HEK293 (cell line): ENCODE results near the gene EFNA2.

ENCODE experiments used
- CTCF ChIA-PET: fragments of 350-600 bp; formaldehyde crosslinking; extraction: SDS; loops from one replicate; lab custom pipeline; 2021; ENCODE audit warnings: antibody characterized with exemption; lab: Yijun Ruan, JAX
- POLR2A ChIA-PET: fragments of 300-600 bp; formaldehyde crosslinking; extraction: SDS; loops from one replicate; lab custom pipeline; 2020; ENCODE audit warnings: antibody characterized with exemption, inconsistent platforms; lab: Yijun Ruan, JAX
- H3K27ac ChIP-seq: fragments of 200-500 bp; sonication (Bioruptor generic); 2 replicates; pipeline ENCODE4 v1.5.1; 2014; ENCODE audit warnings: low read depth, low read length, control low read depth, inconsistent platforms; ENCODE audit errors: extremely low read depth
- H3K36me3 ChIP-seq, 2 experiments: fragments of 200-500 bp in 1 of 2; sonication (Bioruptor generic) in 1 of 2; 1 replicate in 1 of 2; 2 replicates in 1 of 2; pipeline ENCODE4 v1.5.1; 2014 to 2017; ENCODE audit warnings: inconsistent platforms in 2 of 2, low read length in 2 of 2; ENCODE audit not compliant: control insufficient read depth in 2 of 2, insufficient read depth in 1 of 2
- H3K4me1 ChIP-seq: fragments of 200-500 bp; sonication (Bioruptor generic); 2 replicates; pipeline ENCODE4 v1.5.1; 2014; ENCODE audit warnings: mild to moderate bottlenecking, low read length, inconsistent platforms; ENCODE audit not compliant: control insufficient read depth, insufficient read depth
- H3K4me3 ChIP-seq: 2 replicates; pipeline ENCODE4 v1.5.1; 2011; ENCODE audit warnings: low read depth, mild to moderate bottlenecking, control low read depth, low read length, moderate library complexity
- H3K9me3 ChIP-seq: fragments of 200-500 bp; sonication (Bioruptor generic); 2 replicates; pipeline ENCODE4 v1.5.1; 2014; ENCODE audit warnings: low read depth, low read length, inconsistent platforms; ENCODE audit not compliant: control insufficient read depth, insufficient read depth
- EGR2 ChIP-seq: fragments of 450-650 bp; formaldehyde crosslinking; IDR thresholded peaks from 2 replicates; pipeline ENCODE4 v1.5.1; 2016; ENCODE audit warnings: low read depth, missing biosample characterization, missing genetic modification characterization
- HOXA7 ChIP-seq: sonication (generic); formaldehyde crosslinking; IDR thresholded peaks from 2 replicates; pipeline ENCODE4 v1.8.1; 2022; ENCODE audit warnings: missing genetic modification reagents, borderline replicate concordance
- SP2 ChIP-seq: fragments of 450-650 bp; formaldehyde crosslinking; IDR thresholded peaks from 2 replicates; pipeline ENCODE4 v1.5.1; 2016; ENCODE audit warnings: missing biosample characterization, missing genetic modification characterization
- SP3 ChIP-seq: fragments of 450-650 bp; formaldehyde crosslinking; IDR thresholded peaks from 2 replicates; pipeline ENCODE4 v1.5.1; 2016; ENCODE audit warnings: missing biosample characterization, missing genetic modification characterization
- SP7 ChIP-seq: fragments of 450-650 bp; formaldehyde crosslinking; IDR thresholded peaks from 2 replicates; pipeline ENCODE4 v1.5.1; 2016; ENCODE audit warnings: missing biosample characterization, missing genetic modification characterization
- WT1 ChIP-seq: fragments of 450-650 bp; formaldehyde crosslinking; IDR thresholded peaks from 2 replicates; pipeline ENCODE4 v1.5.1; 2016; ENCODE audit warnings: missing biosample characterization, missing genetic modification characterization
- ZBTB7A ChIP-seq: fragments of 450-650 bp; formaldehyde crosslinking; IDR thresholded peaks from 2 replicates; pipeline ENCODE4 v1.5.1; 2016; ENCODE audit warnings: low read depth, missing biosample characterization, missing genetic modification characterization
- ZEB2 ChIP-seq: fragments of 450-650 bp; formaldehyde crosslinking; IDR thresholded peaks from 2 replicates; pipeline ENCODE4 v1.5.1; 2016; ENCODE audit warnings: missing biosample characterization, missing genetic modification characterization
- ZFHX2 ChIP-seq: fragments of 450-650 bp; formaldehyde crosslinking; conservative IDR thresholded peaks from 2 replicates; pipeline ENCODE4 v1.5.1; 2016; ENCODE audit warnings: missing biosample characterization, missing genetic modification characterization
- ZNF175 ChIP-seq: fragments of 450-650 bp; formaldehyde crosslinking; IDR thresholded peaks from 2 replicates; pipeline ENCODE4 v1.5.1; 2016; ENCODE audit warnings: missing biosample characterization, missing genetic modification characterization
- ZNF274 ChIP-seq, 2 experiments: fragments of 200-500 bp in 1 of 2; fragments of 450-650 bp in 1 of 2; sonication (Bioruptor generic) in 1 of 2; formaldehyde crosslinking in 1 of 2; IDR thresholded peaks; 2 replicates each; pipeline versions ENCODE4 v1.5.1 to v1.6.1; 2014 to 2016; ENCODE audit warnings: borderline replicate concordance in 1 of 2, inconsistent platforms in 1 of 2, low read length in 1 of 2, missing biosample characterization in 1 of 2, missing genetic modification characterization in 1 of 2
- ZNF341 ChIP-seq: fragments of 450-650 bp; formaldehyde crosslinking; IDR thresholded peaks from 2 replicates; pipeline ENCODE4; 2016; ENCODE audit warnings: low read depth, missing biosample characterization, missing genetic modification characterization
- ZNF404 ChIP-seq: fragments of 450-650 bp; formaldehyde crosslinking; IDR thresholded peaks from 2 replicates; pipeline ENCODE4 v1.5.1; 2017; ENCODE audit warnings: missing biosample characterization, missing genetic modification characterization
- ZNF623 ChIP-seq: fragments of 450-650 bp; formaldehyde crosslinking; IDR thresholded peaks from 2 replicates; pipeline ENCODE4 v1.5.1; 2016; ENCODE audit warnings: missing biosample characterization, missing genetic modification characterization
- ZNF624 ChIP-seq: fragments of 450-650 bp; formaldehyde crosslinking; IDR thresholded peaks from 2 replicates; pipeline ENCODE4 v1.5.1; 2017; ENCODE audit warnings: missing biosample characterization, missing genetic modification characterization
- ZXDB ChIP-seq: fragments of 450-650 bp; formaldehyde crosslinking; IDR thresholded peaks from 2 replicates; pipeline ENCODE4 v1.5.1; 2016; ENCODE audit warnings: missing biosample characterization, missing genetic modification characterization
- TF ChIP-seq, protein P1 (sequence below): fragments of 450-650 bp; formaldehyde crosslinking; IDR thresholded peaks from 2 replicates; pipeline ENCODE4 v1.5.1; 2016; ENCODE audit warnings: missing biosample characterization, missing genetic modification characterization
- TF ChIP-seq, protein P2 (sequence below): fragments of 450-650 bp; formaldehyde crosslinking; IDR thresholded peaks from 2 replicates; pipeline ENCODE4 v1.5.1; 2016; ENCODE audit warnings: missing biosample characterization, missing genetic modification characterization
- TF ChIP-seq, protein P3 (sequence below): IDR thresholded peaks from 2 replicates; pipeline ENCODE4 v1.6.1; 2011; ENCODE audit warnings: mild to moderate bottlenecking, low read depth, low read length, borderline replicate concordance
- TF ChIP-seq, protein P4 (sequence below): fragments of 450-650 bp; formaldehyde crosslinking; IDR thresholded peaks from 2 replicates; pipeline ENCODE4 v1.5.1; 2016; ENCODE audit warnings: missing biosample characterization, missing genetic modification characterization, borderline replicate concordance

Gene EFNA2

DNA sequence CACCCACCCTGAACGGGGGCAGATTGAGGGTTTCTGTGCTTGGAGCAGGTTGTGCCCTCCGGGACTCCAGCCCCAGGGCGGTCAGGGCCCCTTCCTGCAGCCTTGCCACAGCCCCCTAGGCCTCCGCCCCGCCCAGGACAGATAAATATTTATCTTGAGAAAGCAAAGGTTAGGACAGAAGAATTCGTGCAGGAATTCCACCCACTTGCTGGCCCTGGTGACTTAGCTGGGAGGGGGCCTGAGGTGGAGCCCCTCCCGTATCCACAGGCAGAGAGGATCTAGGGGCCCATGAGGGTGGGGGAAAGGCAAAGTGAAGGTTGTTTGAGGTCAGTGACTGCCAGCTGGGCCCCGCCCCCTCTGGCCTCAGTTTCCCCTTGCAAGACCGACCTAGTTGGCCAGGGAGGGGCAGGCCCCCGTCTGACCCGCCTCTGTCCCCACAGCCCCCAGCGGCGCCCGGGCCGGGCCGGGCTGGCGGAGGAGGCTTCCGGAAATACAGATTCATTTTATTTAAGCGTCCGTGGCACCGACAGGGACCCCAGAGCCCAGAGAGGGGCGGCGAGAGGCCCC is 32.1 kb upstream of the EFNA2 start:
- ChIA-PET POLR2A (interaction anchor here (0.5 to 10.8 kb wide), 13 partner anchors 8 to 252 kb away, joined by 3 to 407 read pairs (median 5); partner anchors contain the start of genes ATP5F1D, CIRBP and FAM174C), CTCF (interaction anchor here (0.6 to 2.7 kb wide), 4 partner anchors 10 to 626 kb away, joined by 3 to 13 read pairs (median 12); partner anchors contain the start of gene CIRBP)
- Histone ChIP-seq H3K4me3 (peak overlapping the region; percentile 92), H3K9me3 (no peaks in the 10 kb centered on the region), H3K36me3 (peaks cover 21 to 58% of the 10 kb centered on the region in 2 experiments), H3K4me1 (peaks cover 16% of the 10 kb centered on the region), H3K27ac (peak overlapping the region; percentile 100)
- TF ChIP-seq, protein P1, sequence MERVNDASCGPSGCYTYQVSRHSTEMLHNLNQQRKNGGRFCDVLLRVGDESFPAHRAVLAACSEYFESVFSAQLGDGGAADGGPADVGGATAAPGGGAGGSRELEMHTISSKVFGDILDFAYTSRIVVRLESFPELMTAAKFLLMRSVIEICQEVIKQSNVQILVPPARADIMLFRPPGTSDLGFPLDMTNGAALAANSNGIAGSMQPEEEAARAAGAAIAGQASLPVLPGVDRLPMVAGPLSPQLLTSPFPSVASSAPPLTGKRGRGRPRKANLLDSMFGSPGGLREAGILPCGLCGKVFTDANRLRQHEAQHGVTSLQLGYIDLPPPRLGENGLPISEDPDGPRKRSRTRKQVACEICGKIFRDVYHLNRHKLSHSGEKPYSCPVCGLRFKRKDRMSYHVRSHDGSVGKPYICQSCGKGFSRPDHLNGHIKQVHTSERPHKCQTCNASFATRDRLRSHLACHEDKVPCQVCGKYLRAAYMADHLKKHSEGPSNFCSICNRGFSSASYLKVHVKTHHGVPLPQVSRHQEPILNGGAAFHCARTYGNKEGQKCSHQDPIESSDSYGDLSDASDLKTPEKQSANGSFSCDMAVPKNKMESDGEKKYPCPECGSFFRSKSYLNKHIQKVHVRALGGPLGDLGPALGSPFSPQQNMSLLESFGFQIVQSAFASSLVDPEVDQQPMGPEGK: peak; percentile 63
- TF ChIP-seq SP3 (tag by site-specific recombination) (no peak), ZNF623 (tag by site-specific recombination) (no peak), HOXA7 (CRISPR knock-in tag) (no peak), SP7 (0 out of 2 replicates have a peak, but pooled peaks have one; percentile 4), ZBTB7A (tag by site-specific recombination) (0 out of 2 replicates have a peak, but pooled peaks have one; percentile 32), SP2 (tag by site-specific recombination) (0 out of 2 replicates have a peak, but pooled peaks have one; percentile 1), ZNF624 (no peak), ZEB2 (tag by site-specific recombination) (peak; percentile 15; the same call in 1 of the 2 replicates), ZNF175 (tag by site-specific recombination) (no peak), ZNF404 (tag by site-specific recombination) (no peak), WT1 (tag by site-specific recombination) (no peak), ZNF274 (IDR thresholded peaks at IDR 0.05; ENCODE audit: low read length) (no peak), ZNF274 (tag by site-specific recombination; IDR thresholded peaks at IDR 0.05; ENCODE audit: borderline replicate concordance) (no peak), ZNF341 (0 out of 2 replicates have a peak, but pooled peaks have one; percentile 24), ZXDB (tag by site-specific recombination) (no peak), ZFHX2 (tag by site-specific recombination) (peak; percentile 32; the same call in 1 of the 2 replicates), EGR2 (peak; percentile 35; the same call in 1 of the 2 replicates)
- TF ChIP-seq, protein P2, sequence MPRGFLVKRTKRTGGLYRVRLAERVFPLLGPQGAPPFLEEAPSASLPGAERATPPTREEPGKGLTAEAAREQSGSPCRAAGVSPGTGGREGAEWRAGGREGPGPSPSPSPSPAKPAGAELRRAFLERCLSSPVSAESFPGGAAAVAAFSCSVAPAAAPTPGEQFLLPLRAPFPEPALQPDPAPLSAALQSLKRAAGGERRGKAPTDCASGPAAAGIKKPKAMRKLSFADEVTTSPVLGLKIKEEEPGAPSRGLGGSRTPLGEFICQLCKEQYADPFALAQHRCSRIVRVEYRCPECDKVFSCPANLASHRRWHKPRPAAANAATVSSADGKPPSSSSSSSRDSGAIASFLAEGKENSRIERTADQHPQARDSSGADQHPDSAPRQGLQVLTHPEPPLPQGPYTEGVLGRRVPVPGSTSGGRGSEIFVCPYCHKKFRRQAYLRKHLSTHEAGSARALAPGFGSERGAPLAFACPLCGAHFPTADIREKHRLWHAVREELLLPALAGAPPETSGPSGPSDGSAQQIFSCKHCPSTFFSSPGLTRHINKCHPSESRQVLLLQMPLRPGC (tag by site-specific recombination): 0 out of 2 replicates have a peak, but pooled peaks have one; percentile 5
- TF ChIP-seq, protein P3, sequence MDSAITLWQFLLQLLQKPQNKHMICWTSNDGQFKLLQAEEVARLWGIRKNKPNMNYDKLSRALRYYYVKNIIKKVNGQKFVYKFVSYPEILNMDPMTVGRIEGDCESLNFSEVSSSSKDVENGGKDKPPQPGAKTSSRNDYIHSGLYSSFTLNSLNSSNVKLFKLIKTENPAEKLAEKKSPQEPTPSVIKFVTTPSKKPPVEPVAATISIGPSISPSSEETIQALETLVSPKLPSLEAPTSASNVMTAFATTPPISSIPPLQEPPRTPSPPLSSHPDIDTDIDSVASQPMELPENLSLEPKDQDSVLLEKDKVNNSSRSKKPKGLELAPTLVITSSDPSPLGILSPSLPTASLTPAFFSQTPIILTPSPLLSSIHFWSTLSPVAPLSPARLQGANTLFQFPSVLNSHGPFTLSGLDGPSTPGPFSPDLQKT: no peak
- TF ChIP-seq, protein P4, sequence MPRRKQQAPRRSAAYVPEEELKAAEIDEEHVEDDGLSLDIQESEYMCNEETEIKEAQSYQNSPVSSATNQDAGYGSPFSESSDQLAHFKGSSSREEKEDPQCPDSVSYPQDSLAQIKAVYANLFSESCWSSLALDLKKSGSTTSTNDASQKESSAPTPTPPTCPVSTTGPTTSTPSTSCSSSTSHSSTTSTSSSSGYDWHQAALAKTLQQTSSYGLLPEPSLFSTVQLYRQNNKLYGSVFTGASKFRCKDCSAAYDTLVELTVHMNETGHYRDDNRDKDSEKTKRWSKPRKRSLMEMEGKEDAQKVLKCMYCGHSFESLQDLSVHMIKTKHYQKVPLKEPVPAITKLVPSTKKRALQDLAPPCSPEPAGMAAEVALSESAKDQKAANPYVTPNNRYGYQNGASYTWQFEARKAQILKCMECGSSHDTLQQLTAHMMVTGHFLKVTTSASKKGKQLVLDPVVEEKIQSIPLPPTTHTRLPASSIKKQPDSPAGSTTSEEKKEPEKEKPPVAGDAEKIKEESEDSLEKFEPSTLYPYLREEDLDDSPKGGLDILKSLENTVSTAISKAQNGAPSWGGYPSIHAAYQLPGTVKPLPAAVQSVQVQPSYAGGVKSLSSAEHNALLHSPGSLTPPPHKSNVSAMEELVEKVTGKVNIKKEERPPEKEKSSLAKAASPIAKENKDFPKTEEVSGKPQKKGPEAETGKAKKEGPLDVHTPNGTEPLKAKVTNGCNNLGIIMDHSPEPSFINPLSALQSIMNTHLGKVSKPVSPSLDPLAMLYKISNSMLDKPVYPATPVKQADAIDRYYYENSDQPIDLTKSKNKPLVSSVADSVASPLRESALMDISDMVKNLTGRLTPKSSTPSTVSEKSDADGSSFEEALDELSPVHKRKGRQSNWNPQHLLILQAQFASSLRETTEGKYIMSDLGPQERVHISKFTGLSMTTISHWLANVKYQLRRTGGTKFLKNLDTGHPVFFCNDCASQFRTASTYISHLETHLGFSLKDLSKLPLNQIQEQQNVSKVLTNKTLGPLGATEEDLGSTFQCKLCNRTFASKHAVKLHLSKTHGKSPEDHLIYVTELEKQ (tag by site-specific recombination): 0 out of 2 replicates have a peak, but pooled peaks have one; percentile 4
